Calu3 (cell line): Measurements from ENCODE around the gene NWD2. TPM values are rescaled to one million over a fixed set of nuclear protein-coding genes. Genes with fewer than 3 reads are reported as not detected.
"Not testable (repeated sequence)": the region's sequence is repeated elsewhere in the genome, so short reads cannot be mapped to it uniquely, and the experiment has no call there.

Source experiments
- BruUV-seq: library from RNA; stranded (reverse); fragments of 400-500 nt; replicated peaks from 2 replicates; lab custom pipeline; 2021; lab: Mats Ljungman, UMichigan
- CTCF ChIA-PET: fragments of 300-600 bp; sonication (Branson Sonifier 250); formaldehyde crosslinking; loops from one replicate; lab custom pipeline; 2022; ENCODE audit warnings: antibody characterized with exemption; lab: Charles Lee
- DNase-seq: peaks from one replicate; pipeline ENCODE4 v3.0.0; 2022
- H3K27ac Mint-ChIP-seq: one replicate; pipeline ENCODE4 v1.8.0; 2022; ENCODE audit warnings: mixed read lengths; ENCODE audit not compliant: unreplicated experiment
- H3K27me3 Mint-ChIP-seq: one replicate; pipeline ENCODE4 v1.8.0; 2022; ENCODE audit warnings: mixed read lengths; ENCODE audit not compliant: unreplicated experiment
- H3K36me3 Mint-ChIP-seq: one replicate; pipeline ENCODE4 v1.8.0; 2022; ENCODE audit warnings: mild to moderate bottlenecking, moderate library complexity, mixed read lengths; ENCODE audit not compliant: insufficient read depth, unreplicated experiment
- H3K4me1 Mint-ChIP-seq: one replicate; pipeline ENCODE4 v1.8.0; 2022; ENCODE audit warnings: mild to moderate bottlenecking, low read depth, mixed read lengths; ENCODE audit not compliant: unreplicated experiment
- H3K4me3 Mint-ChIP-seq: one replicate; pipeline ENCODE4 v1.8.0; 2022; ENCODE audit warnings: mild to moderate bottlenecking, low read depth, moderate library complexity, mixed read lengths; ENCODE audit not compliant: unreplicated experiment
- H3K9me3 Mint-ChIP-seq: one replicate; pipeline ENCODE4 v1.8.0; 2022; ENCODE audit warnings: low read depth, mixed read lengths; ENCODE audit not compliant: unreplicated experiment
- intact Hi-C: fragments of 100-400 bp; cut with micrococcal nuclease; formaldehyde crosslinking; loops from one replicate; pipeline ENCODE4 v1.10.0; 2022; ENCODE audit not compliant: unreplicated experiment
- total RNA-seq: library from RNA; stranded (reverse); gene quantifications from 2 replicates; pipeline ENCODE4 v1.2.3, GENCODE V29; 2022
- TF ChIP-seq, protein P1 (sequence below): fragments of 200-600 bp; IDR thresholded peaks from one replicate; pipeline ENCODE4 v1.8.0; 2022; ENCODE audit warnings: antibody characterized with exemption; ENCODE audit not compliant: unreplicated experiment

Gene NWD2
- total RNA-seq, 1 experiment from 2014 or later = 1.4 TPM

- intact Hi-C loops = no loop called here
- Mint-ChIP-seq H3K9me3 (peaks cover 6% of the 10 kb centered on the region), H3K4me1 (peaks cover 17% of the 10 kb centered on the region), H3K27me3 (no peaks in the 10 kb centered on the region), H3K4me3 (no peak overlapping the region), H3K36me3 (no peaks in the 10 kb centered on the region), H3K27ac (no peak overlapping the region)
- BruUV-seq = no TSS peak
- DNase-seq = no peak
- CTCF ChIA-PET = no interaction called here
- TF ChIP-seq, protein P1, sequence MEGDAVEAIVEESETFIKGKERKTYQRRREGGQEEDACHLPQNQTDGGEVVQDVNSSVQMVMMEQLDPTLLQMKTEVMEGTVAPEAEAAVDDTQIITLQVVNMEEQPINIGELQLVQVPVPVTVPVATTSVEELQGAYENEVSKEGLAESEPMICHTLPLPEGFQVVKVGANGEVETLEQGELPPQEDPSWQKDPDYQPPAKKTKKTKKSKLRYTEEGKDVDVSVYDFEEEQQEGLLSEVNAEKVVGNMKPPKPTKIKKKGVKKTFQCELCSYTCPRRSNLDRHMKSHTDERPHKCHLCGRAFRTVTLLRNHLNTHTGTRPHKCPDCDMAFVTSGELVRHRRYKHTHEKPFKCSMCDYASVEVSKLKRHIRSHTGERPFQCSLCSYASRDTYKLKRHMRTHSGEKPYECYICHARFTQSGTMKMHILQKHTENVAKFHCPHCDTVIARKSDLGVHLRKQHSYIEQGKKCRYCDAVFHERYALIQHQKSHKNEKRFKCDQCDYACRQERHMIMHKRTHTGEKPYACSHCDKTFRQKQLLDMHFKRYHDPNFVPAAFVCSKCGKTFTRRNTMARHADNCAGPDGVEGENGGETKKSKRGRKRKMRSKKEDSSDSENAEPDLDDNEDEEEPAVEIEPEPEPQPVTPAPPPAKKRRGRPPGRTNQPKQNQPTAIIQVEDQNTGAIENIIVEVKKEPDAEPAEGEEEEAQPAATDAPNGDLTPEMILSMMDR = no peak
These were observed 153.0 kb downstream of the NWD2 start for GRCh38 chr4:37397505-37397904.

- intact Hi-C loops = no loop called here
- CTCF ChIA-PET = no interaction called here
These were observed 155.8 kb downstream of the NWD2 start for GRCh38 chr4:37400241-37400881.

DNA sequence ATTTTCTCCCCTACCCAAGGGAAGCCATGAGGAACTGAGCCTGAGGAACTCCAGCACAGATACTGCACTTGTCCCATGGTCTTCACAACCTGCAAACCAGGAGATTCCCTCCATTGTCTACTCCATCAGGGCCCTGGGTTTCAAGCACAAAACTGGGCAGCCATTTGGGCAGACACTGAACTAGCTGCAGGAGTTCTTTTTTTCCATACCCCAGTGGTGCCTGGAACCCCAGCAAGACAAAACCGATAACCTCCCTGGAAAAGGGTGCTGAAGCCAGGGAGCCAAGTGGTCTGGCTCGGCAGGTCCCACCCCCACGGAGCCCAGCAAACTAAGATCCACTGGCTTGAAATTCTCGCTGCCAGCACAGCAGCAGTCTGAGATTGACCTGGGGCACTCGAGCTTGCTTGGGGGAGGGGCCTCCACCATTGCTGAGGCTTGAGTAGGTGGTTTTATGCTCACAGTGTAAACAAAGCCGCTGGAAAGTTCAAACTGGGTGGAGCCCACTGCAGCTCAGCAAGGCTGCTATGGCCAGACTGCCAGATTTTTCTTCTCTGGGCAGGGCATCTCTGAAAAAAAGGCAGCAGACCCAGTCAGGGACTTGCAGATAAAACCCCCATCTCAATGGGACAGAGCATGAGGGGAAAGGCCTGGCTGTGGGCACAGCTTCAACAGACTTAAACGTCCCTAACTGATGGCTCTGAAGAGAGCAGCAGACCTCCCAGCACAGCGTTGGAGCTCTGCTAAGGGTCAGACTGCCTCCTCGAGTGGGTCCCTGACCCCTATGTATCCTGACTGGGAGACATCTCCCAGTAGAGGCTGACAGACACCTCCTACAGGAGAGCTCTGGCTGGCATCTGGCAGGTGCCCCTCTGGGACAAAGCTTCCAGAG is 163.6 kb downstream of the NWD2 start:
- CTCF ChIA-PET, H3K27ac Mint-ChIP-seq, H3K36me3 Mint-ChIP-seq, BruUV-seq, intact Hi-C loops, H3K9me3 Mint-ChIP-seq, H3K27me3 Mint-ChIP-seq, H3K4me1 Mint-ChIP-seq, H3K4me3 Mint-ChIP-seq: not testable (repeated sequence)
- peak; percentile 52 for DNase-seq

More at GRCh38 chr4:37400241-37400881, 155.8 kb downstream of the NWD2 start:
- no TSS peak for BruUV-seq
- peaks cover 8% of the 10 kb centered on the region for H3K4me1 Mint-ChIP-seq
- H3K27ac Mint-ChIP-seq = no peak overlapping the region
- H3K27me3 Mint-ChIP-seq = no peaks in the 10 kb centered on the region
- no peak overlapping the region for H3K4me3 Mint-ChIP-seq
- no peak for DNase-seq
- TF ChIP-seq, protein P1 = no peak
- no peaks in the 10 kb centered on the region for H3K36me3 Mint-ChIP-seq
- peaks cover 6% of the 10 kb centered on the region for H3K9me3 Mint-ChIP-seq

GRCh38 chr4:37413612-37414011 is 169.1 kb downstream of the NWD2 start:
- H3K9me3 Mint-ChIP-seq, DNase-seq, H3K27ac Mint-ChIP-seq, H3K36me3 Mint-ChIP-seq, CTCF ChIA-PET, intact Hi-C loops, H3K4me3 Mint-ChIP-seq, H3K27me3 Mint-ChIP-seq, H3K4me1 Mint-ChIP-seq, BruUV-seq: not testable (repeated sequence)

DNA sequence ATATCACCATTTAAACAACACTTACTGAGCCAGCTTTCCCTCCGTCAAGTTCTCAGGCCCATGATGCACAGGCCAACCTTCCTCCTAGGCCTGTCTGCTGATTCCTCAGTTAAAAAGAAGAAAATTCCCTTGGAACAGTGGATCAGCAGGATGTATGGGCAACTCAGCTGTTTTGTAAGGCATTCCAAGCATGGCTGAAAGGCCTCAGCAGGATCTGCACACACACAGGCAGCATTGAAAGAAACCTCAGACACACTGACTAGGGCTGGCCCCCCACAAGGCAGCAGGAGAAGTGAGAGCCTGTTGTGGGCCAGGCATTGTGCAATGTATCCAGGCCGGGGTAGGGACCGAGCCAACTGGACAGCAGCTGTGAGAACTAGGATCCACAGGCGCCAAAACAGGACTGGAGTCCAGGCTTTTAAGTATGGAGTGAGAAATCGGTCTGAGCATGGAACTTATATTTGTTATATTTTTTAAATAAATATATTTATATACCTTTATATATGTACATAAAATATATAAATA is 171.4 kb downstream of the NWD2 start:
- no peak overlapping the region for H3K27ac Mint-ChIP-seq
- H3K9me3 Mint-ChIP-seq = no peaks in the 10 kb centered on the region
- TF ChIP-seq, protein P1 = no peak
- H3K4me3 Mint-ChIP-seq = no peak overlapping the region
- DNase-seq = no peak
- no peaks in the 10 kb centered on the region for H3K4me1 Mint-ChIP-seq
- H3K36me3 Mint-ChIP-seq = no peaks in the 10 kb centered on the region
- no peaks in the 10 kb centered on the region for H3K27me3 Mint-ChIP-seq
- no TSS peak for BruUV-seq
- CTCF ChIA-PET = no interaction called here
- intact Hi-C loops = no loop called here
